Measurements from ENCODE around the gene TNS1. TPM values are rescaled to one million over a fixed set of nuclear protein-coding genes. Genes with fewer than 3 reads are reported as not detected.

Gene TNS1
- total and polyA plus RNA-seq, 7 donors, result 73.4 to 742 (median 276) TPM

DNA sequence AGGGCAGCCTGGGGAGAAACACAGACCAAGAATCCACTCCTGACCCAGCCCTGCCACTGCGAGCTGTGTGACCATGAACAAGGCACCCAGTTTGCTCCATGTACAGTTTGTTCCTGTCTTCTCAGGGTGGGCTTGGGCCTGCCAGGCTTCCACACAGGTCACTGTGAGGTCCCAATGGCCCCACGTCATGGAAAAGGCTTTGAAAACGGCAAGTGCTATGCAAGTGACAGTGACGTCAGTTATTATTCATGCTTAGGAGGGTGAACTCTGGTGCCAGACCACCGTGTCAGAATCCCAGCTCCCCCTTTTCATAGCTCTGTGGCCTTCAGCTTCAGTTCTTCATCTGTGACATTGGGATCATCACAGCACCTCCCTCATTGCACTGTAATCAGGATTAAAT, 87.1 kb downstream of the TNS1 start:
- WGBS, 3 donors, result 65 to 80% (median 76%) methylated on average over 5 of the region's 5 CpGs
- ATAC-seq, result no peak
- H3K36me3 ChIP-seq (ENCODE audit: insufficient read depth in 1 of 2, low read depth in 1 of 2), result peaks cover 0 to 5% of the 10 kb centered on the region in 2 donors

DNA sequence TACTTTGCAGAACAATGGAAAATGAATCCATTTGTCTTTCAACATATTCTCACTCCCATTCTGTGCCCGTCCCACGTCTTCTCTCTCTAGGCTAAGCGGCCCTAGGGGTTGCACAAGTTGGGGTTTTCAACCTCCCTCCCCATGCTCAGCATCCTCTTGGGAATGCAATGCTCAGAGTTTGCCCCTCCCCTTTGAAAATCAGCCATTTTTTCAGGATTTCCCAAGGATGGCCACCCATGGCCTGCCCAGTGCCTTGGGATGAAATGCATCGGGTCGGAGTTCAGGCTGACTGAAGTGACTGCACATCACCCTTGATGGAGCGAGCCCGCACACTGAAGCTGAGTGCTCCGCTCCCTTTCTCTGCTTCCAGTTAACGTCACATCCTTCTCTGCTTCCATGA, 87.9 kb downstream of the TNS1 start:
- Histone ChIP-seq H3K4me3 (no peak overlapping the region), H3K27me3 (ENCODE audit: insufficient read depth in 3 of 3, low read length in 2 of 3) (no peaks in the 10 kb centered on the region), H3K27ac (peak overlapping the region; percentile 97), H3K36me3 (ENCODE audit: insufficient read depth in 1 of 2, low read depth in 1 of 2) (peaks cover 0 to 5% of the 10 kb centered on the region in 2 donors), H3K9me3 (no peaks in the 10 kb centered on the region), H3K4me1 (peaks cover 94% of the 10 kb centered on the region)
- intact Hi-C loops (cut with DNase I), result no loop called here
- ATAC-seq (no peak), DNase-seq (peak in 1 of 2 donors; percentile 47)
- TF ChIP-seq, protein P1, sequence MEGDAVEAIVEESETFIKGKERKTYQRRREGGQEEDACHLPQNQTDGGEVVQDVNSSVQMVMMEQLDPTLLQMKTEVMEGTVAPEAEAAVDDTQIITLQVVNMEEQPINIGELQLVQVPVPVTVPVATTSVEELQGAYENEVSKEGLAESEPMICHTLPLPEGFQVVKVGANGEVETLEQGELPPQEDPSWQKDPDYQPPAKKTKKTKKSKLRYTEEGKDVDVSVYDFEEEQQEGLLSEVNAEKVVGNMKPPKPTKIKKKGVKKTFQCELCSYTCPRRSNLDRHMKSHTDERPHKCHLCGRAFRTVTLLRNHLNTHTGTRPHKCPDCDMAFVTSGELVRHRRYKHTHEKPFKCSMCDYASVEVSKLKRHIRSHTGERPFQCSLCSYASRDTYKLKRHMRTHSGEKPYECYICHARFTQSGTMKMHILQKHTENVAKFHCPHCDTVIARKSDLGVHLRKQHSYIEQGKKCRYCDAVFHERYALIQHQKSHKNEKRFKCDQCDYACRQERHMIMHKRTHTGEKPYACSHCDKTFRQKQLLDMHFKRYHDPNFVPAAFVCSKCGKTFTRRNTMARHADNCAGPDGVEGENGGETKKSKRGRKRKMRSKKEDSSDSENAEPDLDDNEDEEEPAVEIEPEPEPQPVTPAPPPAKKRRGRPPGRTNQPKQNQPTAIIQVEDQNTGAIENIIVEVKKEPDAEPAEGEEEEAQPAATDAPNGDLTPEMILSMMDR (IDR thresholded peaks at IDR 0.05), result no peak
- WGBS, 3 donors, result 83 to 94% (median 87%) methylated on average over 9 of the region's 9 CpGs

More for the DNA sequence above, 87.1 kb downstream of the TNS1 start:
- peaks cover 96% of the 10 kb centered on the region for H3K4me1 ChIP-seq
- H3K27ac ChIP-seq, result peak overlapping the region; percentile 97
- DNase-seq, result peak; percentile 13 to 47
- intact Hi-C loops (cut with DNase I), result no loop called here
- no peaks in the 10 kb centered on the region for H3K27me3 ChIP-seq (ENCODE audit: insufficient read depth in 3 of 3, low read length in 2 of 3)
- no peak overlapping the region for H3K4me3 ChIP-seq
- TF ChIP-seq, protein P1 (IDR thresholded peaks at IDR 0.05), result no peak
- no peaks in the 10 kb centered on the region for H3K9me3 ChIP-seq

DNA sequence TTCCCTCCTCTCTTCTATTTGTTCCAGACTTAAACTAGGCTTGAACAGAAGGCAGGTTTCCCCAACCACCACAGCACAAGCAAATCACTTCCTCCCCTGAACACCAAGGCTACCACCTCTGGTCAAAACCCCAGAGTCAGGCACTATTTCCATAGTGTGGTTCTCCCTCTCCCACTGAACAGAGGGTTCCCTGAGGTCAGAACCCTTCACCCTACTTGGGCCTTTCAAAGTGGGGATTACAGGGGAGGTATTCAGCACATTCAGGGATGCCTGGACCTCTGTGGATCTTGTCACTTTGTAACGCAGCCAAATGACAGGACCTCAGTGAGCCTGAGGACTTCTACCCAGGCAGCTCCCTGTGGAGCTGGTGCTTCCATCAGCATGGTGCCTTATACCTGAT, 88.7 kb downstream of the TNS1 start:
- no peak overlapping the region for H3K4me3 ChIP-seq
- H3K4me1 ChIP-seq, result peaks cover 96% of the 10 kb centered on the region
- H3K36me3 ChIP-seq (ENCODE audit: insufficient read depth in 1 of 2, low read depth in 1 of 2), result peaks cover 0 to 5% of the 10 kb centered on the region in 2 donors
- 67 to 83% (median 78%) methylated on average over 1 of the region's 1 CpG for WGBS, 3 donors
- H3K27ac ChIP-seq, result peak overlapping the region; percentile 97
- TF ChIP-seq, protein P1 (IDR thresholded peaks at IDR 0.05), result no peak
- peak in 1 of 2 donors; percentile 1 for DNase-seq
- H3K9me3 ChIP-seq, result no peaks in the 10 kb centered on the region
- H3K27me3 ChIP-seq (ENCODE audit: insufficient read depth in 3 of 3, low read length in 2 of 3), result no peaks in the 10 kb centered on the region
- intact Hi-C loops (cut with DNase I), result no loop called here
- ATAC-seq, result no peak

DNA sequence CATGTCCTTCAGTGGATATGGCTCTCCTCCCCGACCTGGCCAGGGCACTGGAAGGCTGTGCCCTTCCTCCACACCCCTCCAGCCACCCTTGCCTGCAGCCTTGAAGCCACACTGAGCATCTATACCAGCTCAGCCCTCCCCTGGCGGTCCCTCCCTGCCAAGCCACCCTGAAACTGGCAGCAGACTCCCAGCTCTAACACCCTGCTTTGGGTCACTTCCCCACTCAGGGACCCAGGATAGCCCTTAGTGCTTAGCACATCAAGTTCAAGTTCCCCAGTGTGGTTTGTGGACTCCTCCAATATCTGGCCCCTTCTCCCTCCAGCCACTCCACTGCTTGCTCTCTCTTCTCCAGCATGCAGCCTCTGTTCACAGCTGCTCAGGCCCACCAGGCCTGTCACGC, 89.4 kb downstream of the TNS1 start:
- WGBS, 3 donors, result 49 to 75% (median 64%) methylated on average over 3 of the region's 3 CpGs
- Histone ChIP-seq H3K4me1 (peaks cover 96% of the 10 kb centered on the region), H3K27ac (peak overlapping the region; percentile 97), H3K9me3 (no peaks in the 10 kb centered on the region), H3K36me3 (ENCODE audit: insufficient read depth in 1 of 2, low read depth in 1 of 2) (peaks cover 0 to 5% of the 10 kb centered on the region in 2 donors), H3K4me3 (peak overlapping the region; percentile 39), H3K27me3 (ENCODE audit: insufficient read depth in 3 of 3, low read length in 2 of 3) (no peaks in the 10 kb centered on the region)
- DNase-seq (peak in 1 of 2 donors; percentile 62), ATAC-seq (peak in 3 of 4 donors; percentile 9 to 12 (median 11))
- intact Hi-C loops (cut with DNase I), result no loop called here
- TF ChIP-seq, protein P1 (IDR thresholded peaks at IDR 0.05), result no peak
